Lung microvascular endothelial cell (primary cell): ENCODE data around the gene MARF1. TPM values are rescaled to one million over a fixed set of nuclear protein-coding genes. Genes with fewer than 3 reads are reported as not detected.
A peak's percentile ranks its signal among the peaks of the same experiment; 100 is the strongest.
"Not testable (repeated sequence)": the region's sequence is repeated elsewhere in the genome, so short reads cannot be mapped to it uniquely, and the experiment has no call there.

Source experiments
- DNase-seq, 2 donors: peaks; one replicate each; pipeline versions ENCODE4 v3.0.0 to v3.0.0-alpha.2; 2010; ENCODE audit warnings: low read depth in 2 of 2
- total RNA-seq: library from RNA; depleted of rRNA; stranded (reverse); fragments of >200 nt; gene quantifications from 2 replicates; pipeline ENCODE4 v1.2.1, GENCODE V29; 2014

MARF1 gene
- total RNA-seq, 1 donor from 2014 or later, result 14.3 TPM

- no peak for DNase-seq
Measured at GRCh38 chr16:15631730-15632409, 11.1 kb downstream of the MARF1 start.

- DNase-seq, result no peak
Measured at GRCh38 chr16:15621889-15622288, 21.1 kb downstream of the MARF1 start.

GRCh38 chr16:15621456-15621855 lies 21.5 kb downstream of the MARF1 start:
- DNase-seq, result no peak

GRCh38 chr16:15620611-15621195 lies 22.3 kb downstream of the MARF1 start:
- no peak for DNase-seq

- no peak for DNase-seq
Measured at GRCh38 chr16:15618392-15618791, 24.6 kb downstream of the MARF1 start.

GRCh38 chr16:15617901-15618300 lies 25.1 kb downstream of the MARF1 start:
- DNase-seq, result no peak

GRCh38 chr16:15616475-15617165 lies 26.3 kb downstream of the MARF1 start:
- DNase-seq, result no peak

- no peak for DNase-seq
Measured at GRCh38 chr16:15616012-15616411, 26.9 kb downstream of the MARF1 start.

GRCh38 chr16:15613676-15614075 lies 29.3 kb downstream of the MARF1 start:
- DNase-seq, result no peak

- peak in 1 of 2 donors; percentile 46 for DNase-seq
Measured at GRCh38 chr16:15611610-15612009, 31.3 kb downstream of the MARF1 start.

GRCh38 chr16:15610369-15610871 lies 32.5 kb downstream of the MARF1 start:
- no peak for DNase-seq

GRCh38 chr16:15609286-15609649 lies 33.7 kb downstream of the MARF1 start:
- DNase-seq, result no peak

GRCh38 chr16:15608398-15609285 lies 34.3 kb downstream of the MARF1 start:
- DNase-seq, result peak in 1 of 2 donors; percentile 35

GRCh38 chr16:15607700-15608396 lies 35.1 kb downstream of the MARF1 start:
- peak; percentile 28 to 53 for DNase-seq

GRCh38 chr16:15607221-15607699 lies 35.7 kb downstream of the MARF1 start:
- not testable (repeated sequence) for DNase-seq

GRCh38 chr16:15606518-15607220 lies 36.3 kb downstream of the MARF1 start:
- no peak for DNase-seq

- no peak for DNase-seq
Measured at GRCh38 chr16:15605839-15606517, 37.0 kb downstream of the MARF1 start.

- peak in 1 of 2 donors; percentile 45 for DNase-seq
Measured at GRCh38 chr16:15604460-15605440, 38.2 kb downstream of the MARF1 start.
